NCI-H128 (cell line): ENCODE data around the gene GEMIN5.
A peak's percentile ranks its signal among the peaks of the same experiment; 100 is the strongest.

ENCODE experiments used
- DNase-seq: peaks from one replicate; lab custom pipeline; 2025; ENCODE audit not compliant: unreplicated experiment; lab: John Stamatoyannopoulos, UW

The GEMIN5 gene

GRCh38 chr5:154895606-154896561, 42.1 kb downstream of the GEMIN5 start:
- DNase-seq: no peak

GRCh38 chr5:154893381-154893780, 44.6 kb downstream of the GEMIN5 start:
- DNase-seq: no peak

GRCh38 chr5:154892369-154892771, 45.6 kb downstream of the GEMIN5 start:
- no peak for DNase-seq

- no peak for DNase-seq
Observed at GRCh38 chr5:154885439-154885838, 52.6 kb downstream of the GEMIN5 start.

- no peak for DNase-seq
Observed at GRCh38 chr5:154884424-154884823, 53.6 kb downstream of the GEMIN5 start.

- DNase-seq: no peak
Observed at GRCh38 chr5:154881986-154882385, 56.0 kb downstream of the GEMIN5 start.

GRCh38 chr5:154878642-154879335, 59.2 kb downstream of the GEMIN5 start:
- no peak for DNase-seq

GRCh38 chr5:154873791-154874331, 64.2 kb downstream of the GEMIN5 start:
- DNase-seq: no peak

GRCh38 chr5:154871734-154872133, 66.3 kb downstream of the GEMIN5 start:
- no peak for DNase-seq

- no peak for DNase-seq
Observed at GRCh38 chr5:154868702-154869101, 69.3 kb downstream of the GEMIN5 start.

- DNase-seq: no peak
Observed at GRCh38 chr5:154866841-154867240, 71.2 kb downstream of the GEMIN5 start.

- no peak for DNase-seq
Observed at GRCh38 chr5:154865466-154866184, 72.4 kb downstream of the GEMIN5 start.

GRCh38 chr5:154863291-154864080, 74.5 kb downstream of the GEMIN5 start:
- no peak for DNase-seq

GRCh38 chr5:154862766-154863165, 75.2 kb downstream of the GEMIN5 start:
- DNase-seq: no peak

- DNase-seq: no peak
Observed at GRCh38 chr5:154861946-154862345, 76.1 kb downstream of the GEMIN5 start.

- DNase-seq: no peak
Observed at GRCh38 chr5:154860765-154861164, 77.2 kb downstream of the GEMIN5 start.

- no peak for DNase-seq
Observed at GRCh38 chr5:154860123-154860522, 77.9 kb downstream of the GEMIN5 start.

GRCh38 chr5:154858972-154859871, 78.8 kb downstream of the GEMIN5 start:
- no peak for DNase-seq

- peak; percentile 89 for DNase-seq
Observed at GRCh38 chr5:154858297-154858971, 79.6 kb downstream of the GEMIN5 start, which contains the start of gene CNOT8. TSS of gene CNOT8 (plus strand) at chr5:154858627. CDS start at chr5:154863279, 4,652 bp downstream.
